RPMI8226 (cell line): Measurements from ENCODE around the gene ASB10.
A peak's percentile ranks its signal among the peaks of the same experiment; 100 is the strongest.

Source experiments
- DNase-seq: peaks from one replicate; pipeline ENCODE4 v3.0.0-alpha.2; 2015

The ASB10 gene

DNA sequence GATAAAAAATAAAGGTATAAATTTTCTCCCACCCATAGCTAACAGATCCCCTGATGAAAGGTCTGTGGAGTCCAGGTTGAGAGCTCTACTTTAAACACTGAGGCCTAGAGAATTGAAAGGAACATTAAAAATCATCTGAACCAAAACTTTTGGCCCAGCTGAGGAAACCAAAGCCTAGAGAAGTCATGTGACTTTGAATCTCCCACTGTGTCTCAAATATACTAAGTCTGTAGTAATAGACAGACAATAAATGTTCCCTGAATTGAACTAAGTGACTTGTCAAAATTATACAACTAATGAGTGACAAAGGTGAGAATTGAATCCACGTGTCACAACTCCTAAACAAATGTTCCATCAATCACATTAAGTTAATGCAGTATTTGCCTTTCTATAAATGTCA lies 25.3 kb downstream of the ASB10 start:
- no peak for DNase-seq

GRCh38 chr7:151157645-151158329 lies 29.3 kb downstream of the ASB10 start:
- no peak for DNase-seq

DNA sequence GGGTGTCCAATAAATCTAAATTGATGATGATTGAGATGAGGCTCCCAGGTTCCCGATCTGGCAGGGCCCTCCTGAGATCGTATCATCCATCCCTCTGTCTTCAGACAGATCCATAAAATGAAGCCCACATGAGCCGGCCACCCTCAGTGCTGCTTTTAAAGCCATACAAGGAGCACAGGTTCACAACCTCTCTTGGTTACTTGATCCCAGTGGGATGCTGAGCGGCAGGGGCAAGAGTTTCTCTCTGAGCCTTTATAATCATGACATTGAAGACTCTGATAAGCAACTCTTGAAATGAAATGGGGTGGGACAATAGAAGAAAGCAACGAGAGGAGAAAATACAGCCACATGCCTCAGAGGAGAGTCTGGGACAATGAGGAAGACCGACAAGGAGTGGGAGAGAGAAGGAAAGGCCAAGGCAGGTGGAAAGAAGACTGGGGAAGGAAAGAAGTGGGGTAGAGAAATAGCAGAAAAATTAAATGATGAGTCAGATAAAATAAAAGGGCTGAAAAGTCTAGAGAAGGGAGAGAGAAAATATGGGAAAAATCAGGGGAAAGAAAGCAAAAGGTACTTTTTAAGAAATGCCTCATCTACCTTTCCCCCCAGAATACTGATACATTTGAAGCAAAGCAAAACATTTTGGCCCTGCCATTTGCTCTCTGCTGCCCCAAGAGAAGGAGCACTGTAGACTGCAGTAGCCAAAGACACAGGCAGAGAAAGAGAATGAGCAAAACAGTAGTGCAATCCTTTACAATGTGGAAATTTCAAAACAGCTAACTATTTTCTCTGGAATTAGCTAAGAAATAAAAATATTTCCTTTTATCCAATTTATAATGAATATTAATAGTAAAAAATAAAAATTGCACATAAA lies 34.2 kb downstream of the ASB10 start:
- DNase-seq: no peak

DNA sequence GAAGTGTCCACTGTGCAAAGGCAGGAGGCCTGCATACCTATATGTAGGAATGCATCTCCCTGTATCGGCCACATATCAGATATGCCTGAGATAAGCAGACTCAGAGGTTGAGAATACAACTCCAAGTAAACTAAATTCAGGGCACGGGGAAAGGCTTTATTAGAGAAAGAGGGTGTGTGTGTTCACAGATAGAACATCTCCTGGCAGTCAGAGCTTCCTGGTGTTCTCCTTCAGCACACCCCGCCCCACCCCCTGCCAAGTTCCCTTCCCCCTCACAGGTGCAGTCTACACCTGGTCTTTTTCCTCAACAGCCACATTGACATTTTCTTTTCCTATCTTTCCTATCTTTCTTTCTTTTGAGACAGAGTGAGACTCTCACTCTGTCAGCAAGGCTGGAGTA lies 36.7 kb downstream of the ASB10 start:
- DNase-seq: peak; percentile 40

- no peak for DNase-seq
Measured at GRCh38 chr7:151148319-151149259, 38.5 kb downstream of the ASB10 start.

DNA sequence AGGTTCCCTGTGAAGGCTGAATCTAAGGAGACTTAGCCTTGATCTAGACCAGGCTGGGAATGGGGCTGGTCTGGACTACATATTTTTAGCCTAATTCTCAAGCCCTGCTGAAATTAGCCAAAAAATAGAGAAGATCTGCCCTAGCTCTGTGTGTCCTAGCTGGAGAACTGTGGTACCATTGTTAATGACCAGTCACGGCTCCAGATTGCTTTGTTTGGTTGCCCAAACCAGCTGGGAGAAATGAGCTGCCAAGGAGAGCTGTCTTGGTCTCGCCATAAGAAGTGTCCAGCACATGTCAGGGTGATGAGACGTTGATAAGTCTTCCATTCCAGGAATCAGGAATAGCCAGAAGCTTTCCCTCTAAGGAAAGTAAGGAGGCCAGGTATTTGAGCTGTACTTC lies 40.3 kb downstream of the ASB10 start:
- DNase-seq: no peak

- no peak for DNase-seq
Measured at GRCh38 chr7:151144387-151144786, 42.7 kb downstream of the ASB10 start.

GRCh38 chr7:151143261-151144015 lies 43.6 kb downstream of the ASB10 start:
- DNase-seq: no peak

DNA sequence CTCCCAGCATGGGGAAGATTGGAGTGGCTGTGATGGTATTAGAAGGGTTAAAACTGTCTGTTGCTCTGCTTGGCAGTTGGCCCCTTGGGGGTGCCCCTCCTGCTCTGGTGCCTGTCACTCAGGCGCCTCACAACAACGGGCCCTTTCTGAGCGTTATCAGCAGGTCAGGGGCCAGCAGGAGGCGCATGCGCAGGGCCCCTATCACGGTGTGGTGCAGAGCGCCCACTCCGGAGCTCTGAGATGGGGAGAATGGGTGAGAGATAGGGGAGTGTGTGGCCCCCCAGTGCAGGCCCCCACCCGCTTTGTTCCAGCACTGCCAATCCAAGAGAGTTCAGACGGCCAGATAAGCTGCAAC lies 44.4 kb downstream of the ASB10 start:
- DNase-seq: no peak

DNA sequence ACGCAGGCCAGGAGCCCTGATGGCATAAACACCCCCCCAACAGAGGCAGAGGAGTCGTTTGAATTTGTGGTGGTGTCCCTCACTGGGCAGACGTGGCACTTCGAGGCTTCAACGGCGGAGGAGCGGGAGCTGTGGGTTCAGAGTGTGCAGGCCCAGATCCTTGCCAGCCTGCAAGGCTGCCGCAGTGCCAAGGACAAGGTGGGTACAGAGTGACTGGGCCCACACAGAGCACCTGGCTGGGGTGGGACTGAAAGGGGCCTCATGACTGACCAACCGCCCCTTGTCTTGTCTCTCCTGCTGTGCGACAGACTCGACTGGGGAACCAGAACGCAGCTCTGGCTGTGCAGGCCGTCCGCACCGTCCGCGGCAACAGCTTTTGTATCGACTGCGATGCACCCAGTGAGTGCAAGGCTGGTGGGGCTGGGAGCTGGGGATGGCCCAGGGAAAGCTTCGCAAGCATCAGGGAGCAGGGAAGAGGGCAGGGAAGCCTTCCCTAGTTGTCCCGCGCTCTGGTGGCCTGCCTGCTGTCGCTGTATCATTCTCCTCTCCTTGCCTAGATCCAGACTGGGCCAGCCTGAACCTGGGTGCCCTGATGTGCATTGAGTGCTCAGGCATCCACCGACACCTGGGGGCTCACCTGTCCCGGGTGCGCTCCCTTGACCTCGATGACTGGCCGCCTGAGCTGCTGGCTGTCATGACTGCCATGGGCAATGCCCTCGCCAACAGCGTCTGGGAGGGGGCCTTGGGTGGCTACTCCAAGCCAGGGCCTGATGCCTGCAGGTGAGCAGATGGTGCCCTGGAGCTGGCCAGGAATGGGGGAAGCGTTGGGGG lies 45.0 kb downstream of the ASB10 start:
- no peak for DNase-seq

DNA sequence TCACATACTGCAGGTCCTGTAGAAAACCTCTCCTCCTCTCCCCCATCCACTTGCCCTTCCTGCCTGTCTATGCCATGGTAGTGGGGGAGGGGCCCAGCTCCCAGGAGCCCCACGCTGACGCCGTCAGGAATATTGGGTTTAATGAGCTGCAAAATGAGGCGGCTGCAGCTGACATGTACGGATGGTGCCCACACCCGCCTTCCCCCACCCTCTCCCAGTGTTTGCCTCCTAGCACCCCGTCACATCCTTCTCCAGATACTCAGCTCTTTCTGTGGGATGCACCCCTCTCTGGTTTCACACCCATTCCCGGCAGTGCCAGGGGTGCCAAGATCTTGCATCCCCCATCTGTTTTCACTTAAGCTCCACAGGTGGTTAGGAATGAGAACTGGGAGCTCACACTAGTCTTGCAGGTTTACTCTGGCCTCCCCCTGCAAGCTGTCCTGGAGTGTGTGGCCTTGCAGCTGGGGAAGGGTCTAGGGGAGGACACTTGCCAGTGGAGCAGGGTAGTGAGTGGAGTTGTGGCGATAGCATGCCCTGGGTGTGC lies 45.7 kb downstream of the ASB10 start:
- no peak for DNase-seq

DNA sequence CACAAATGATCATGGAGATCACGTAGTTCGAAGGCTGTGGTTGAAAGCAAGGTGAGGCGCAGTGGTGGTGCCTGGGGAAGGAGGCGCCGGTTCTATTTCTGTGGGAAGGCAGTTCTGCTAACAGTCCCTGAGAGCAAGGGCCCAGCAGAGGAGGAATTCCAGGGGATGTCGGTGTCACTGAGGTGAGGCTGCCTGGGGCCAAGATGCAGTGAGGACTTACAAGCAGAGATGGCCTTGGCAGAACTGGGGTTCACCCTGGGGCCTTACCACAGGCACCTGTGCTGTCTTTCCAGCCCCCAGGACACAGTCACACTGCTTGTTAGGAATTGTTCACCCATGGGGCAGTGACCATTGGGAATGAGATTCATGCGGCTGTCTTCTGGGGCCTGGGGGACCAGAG lies 46.2 kb downstream of the ASB10 start:
- DNase-seq: no peak

DNA sequence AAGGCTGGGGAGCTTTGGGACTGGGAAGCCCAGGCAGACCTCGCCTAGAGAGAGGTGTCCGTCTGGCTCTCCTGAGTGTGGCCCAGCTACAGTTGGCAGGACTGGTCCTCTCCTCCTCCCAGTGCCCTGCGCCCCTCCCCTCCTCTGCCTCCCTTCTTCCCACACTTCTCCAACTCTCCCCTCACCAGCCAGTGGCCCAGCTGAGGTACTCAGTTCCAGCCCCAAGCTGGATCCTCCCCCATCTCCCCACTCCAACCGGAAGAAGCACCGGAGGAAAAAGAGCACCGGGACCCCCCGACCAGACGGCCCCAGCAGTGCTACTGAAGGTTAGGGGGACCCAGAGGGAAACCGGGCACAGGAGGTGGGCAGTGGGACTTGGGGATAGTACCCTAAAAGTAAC lies 47.3 kb downstream of the ASB10 start:
- DNase-seq: no peak

- no peak for DNase-seq
Measured at GRCh38 chr7:151139071-151139790, 47.8 kb downstream of the ASB10 start.

- no peak for DNase-seq
Measured at GRCh38 chr7:151138153-151138851, 48.7 kb downstream of the ASB10 start.

DNA sequence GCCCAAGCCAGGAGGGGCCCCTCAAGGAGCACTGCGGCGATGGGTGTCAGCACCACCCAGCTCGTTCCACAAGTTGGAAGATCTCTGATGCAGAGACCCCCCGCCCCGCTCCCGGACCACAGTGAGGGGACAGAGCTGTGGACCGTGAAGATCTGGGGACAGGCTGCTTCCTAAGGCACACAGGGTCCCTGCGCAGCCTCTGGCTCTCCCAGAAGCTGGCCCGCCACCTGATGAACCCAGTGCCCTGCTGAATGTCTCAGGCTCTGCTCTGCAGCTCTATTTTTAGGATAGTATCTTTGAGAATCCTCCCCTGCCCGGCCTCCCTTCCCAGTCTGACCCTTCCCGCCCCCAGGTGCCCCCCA lies 49.3 kb downstream of the ASB10 start:
- DNase-seq: no peak

GRCh38 chr7:151137076-151137675 lies 49.9 kb downstream of the ASB10 start:
- DNase-seq: no peak

- DNase-seq: no peak
Measured at GRCh38 chr7:151135866-151136843, 50.9 kb downstream of the ASB10 start.

DNA sequence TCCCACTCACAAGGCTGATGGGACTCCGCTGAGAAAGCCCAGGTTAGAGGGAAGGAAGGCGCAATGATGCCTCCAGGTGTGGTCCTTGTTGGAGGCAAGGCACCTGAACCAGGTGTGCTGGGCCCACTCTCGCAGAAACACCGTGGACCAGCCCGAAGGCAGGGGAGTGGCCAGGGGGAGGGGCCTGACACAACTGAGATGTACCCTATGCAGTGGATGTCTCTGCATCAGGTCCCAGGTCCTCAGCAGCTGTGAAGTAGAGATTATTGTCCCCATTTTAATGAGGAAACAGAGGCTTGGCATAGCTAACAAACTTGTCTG lies 51.6 kb downstream of the ASB10 start:
- DNase-seq: no peak
